Adrenal gland (tissue), 5 donors: Measurements from ENCODE around the gene TBC1D14.

Experiments
- POLR2A ChIP-seq, 2 donors: fragments of 450-650 bp; IDR thresholded peaks; one replicate each; pipeline ENCODE4 v1.6.1; 2017; ENCODE audit warnings: antibody characterized with exemption in 2 of 2, mild to moderate bottlenecking in 2 of 2, moderate library complexity in 1 of 2
- TF ChIP-seq, protein P1 (sequence below), 6 experiments: fragments of 450-650 bp in 4 of 6; fragments of 200-600 bp in 2 of 6; sonication (generic) in 1 of 6; IDR thresholded peaks; 1 replicate in 5 of 6; 2 replicates in 1 of 6; pipeline versions ENCODE4 v1.5.1 to v1.8.0; 2016 to 2021; ENCODE audit warnings: antibody characterized with exemption in 6 of 6, mild to moderate bottlenecking in 2 of 6, moderate library complexity in 1 of 6
- donor health status: DM: no; HTN: no; CAD: no.

DNA sequence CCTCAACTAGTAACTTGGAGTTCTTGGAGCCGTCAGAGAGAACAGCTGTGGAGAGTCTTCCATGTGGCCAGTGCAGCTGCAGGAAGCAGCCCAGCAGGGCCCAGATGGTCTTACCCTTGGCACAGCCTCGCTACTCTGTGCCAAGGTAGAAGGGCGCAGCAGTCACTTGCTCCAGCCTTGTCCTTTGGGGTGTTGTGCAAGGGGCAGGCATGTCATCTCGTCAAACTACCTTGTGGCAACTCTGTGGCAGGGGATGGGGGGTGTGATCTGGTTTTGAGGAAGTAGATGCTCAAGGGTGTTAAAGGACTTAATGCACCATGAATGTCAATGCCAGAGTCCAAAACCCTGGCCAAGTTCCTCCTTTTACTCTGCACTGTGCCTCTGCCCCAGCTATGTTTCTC is 34.2 kb upstream of the TBC1D14 start:
- no peak for TF ChIP-seq POLR2A (IDR thresholded peaks at IDR 0.05)
- TF ChIP-seq, protein P1, sequence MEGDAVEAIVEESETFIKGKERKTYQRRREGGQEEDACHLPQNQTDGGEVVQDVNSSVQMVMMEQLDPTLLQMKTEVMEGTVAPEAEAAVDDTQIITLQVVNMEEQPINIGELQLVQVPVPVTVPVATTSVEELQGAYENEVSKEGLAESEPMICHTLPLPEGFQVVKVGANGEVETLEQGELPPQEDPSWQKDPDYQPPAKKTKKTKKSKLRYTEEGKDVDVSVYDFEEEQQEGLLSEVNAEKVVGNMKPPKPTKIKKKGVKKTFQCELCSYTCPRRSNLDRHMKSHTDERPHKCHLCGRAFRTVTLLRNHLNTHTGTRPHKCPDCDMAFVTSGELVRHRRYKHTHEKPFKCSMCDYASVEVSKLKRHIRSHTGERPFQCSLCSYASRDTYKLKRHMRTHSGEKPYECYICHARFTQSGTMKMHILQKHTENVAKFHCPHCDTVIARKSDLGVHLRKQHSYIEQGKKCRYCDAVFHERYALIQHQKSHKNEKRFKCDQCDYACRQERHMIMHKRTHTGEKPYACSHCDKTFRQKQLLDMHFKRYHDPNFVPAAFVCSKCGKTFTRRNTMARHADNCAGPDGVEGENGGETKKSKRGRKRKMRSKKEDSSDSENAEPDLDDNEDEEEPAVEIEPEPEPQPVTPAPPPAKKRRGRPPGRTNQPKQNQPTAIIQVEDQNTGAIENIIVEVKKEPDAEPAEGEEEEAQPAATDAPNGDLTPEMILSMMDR (IDR thresholded peaks at IDR 0.05) = no peak
